ENCODE data around the gene NFIB. TPM values are rescaled to one million over a fixed set of nuclear protein-coding genes. Genes with fewer than 3 reads are reported as not detected.

The NFIB gene
- total and polyA plus RNA-seq, 2 of the 13 experiments (the other 11 are each of a cell fraction or from before 2014, with no cell fraction given), result 0.98 to 4.6 TPM

GRCh38 chr9:14170973-14171596 lies 142.9 kb downstream of the NFIB start:
- POLR2A ChIA-PET, result no interaction called here
- BruUV-seq (replicated peaks), result no TSS peak
- TF ChIP-seq ZNF512B (CRISPR knock-in tag; IDR thresholded peaks at IDR 0.05; ENCODE audit: borderline replicate concordance) (no peak), GMEB2 (CRISPR knock-in tag; IDR thresholded peaks at IDR 0.05; ENCODE audit: low read depth) (no peak), TIGD3 (CRISPR knock-in tag; IDR thresholded peaks at IDR 0.05; ENCODE audit: borderline replicate concordance) (no peak), SPEN (CRISPR knock-in tag; IDR thresholded peaks at IDR 0.05; ENCODE audit: low read depth) (no peak), NFIB (CRISPR knock-in tag; IDR thresholded peaks at IDR 0.05; ENCODE audit: borderline replicate concordance) (no peak), ELF4 (CRISPR knock-in tag; IDR thresholded peaks at IDR 0.05; ENCODE audit: borderline replicate concordance) (no peak), ZNF547 (CRISPR knock-in tag; IDR thresholded peaks at IDR 0.05) (no peak)
- H4K20me1 ChIP-seq (ENCODE audit: insufficient read depth, low read length), result no peaks in the 10 kb centered on the region
- no peaks in the 10 kb centered on the region for H3K36me3 ChIP-seq (replicated peaks in 1 of 2; ENCODE audit: control insufficient read depth in 1 of 2, insufficient read depth in 2 of 2, low read length in 2 of 2)
- H3K79me2 ChIP-seq (ENCODE audit: insufficient read depth, low read length), result no peaks in the 10 kb centered on the region
- H3K4me3 ChIP-seq (replicated peaks in 1 of 3; ENCODE audit: insufficient read depth in 1 of 3, low read depth in 2 of 3, low read length in 3 of 3), result no peak overlapping the region
- no peak overlapping the region for H3K27ac ChIP-seq (ENCODE audit: extremely low read length, insufficient read depth, low read length)
- FAIRE-seq, result no peak
- H3K9ac ChIP-seq (ENCODE audit: insufficient read depth, low read depth, low read length), result no peak overlapping the region
- H3K4me1 ChIP-seq (ENCODE audit: insufficient read depth, low read length), result no peaks in the 10 kb centered on the region
- in situ Hi-C loops (cut with HindIII; ENCODE audit: extremely low pct_ligation_motif_present, low pct_unique_long_range_greater_than_20kb) (no loop called here), intact Hi-C loops (cut with micrococcal nuclease; ENCODE audit: unreplicated experiment) (no loop called here)
- H3K27me3 ChIP-seq (ENCODE audit: control insufficient read depth in 1 of 2, insufficient read depth in 2 of 2, low read length in 2 of 2), result no peaks in the 10 kb centered on the region
- no peaks in the 10 kb centered on the region for H3K9me3 ChIP-seq (ENCODE audit: low read length)
- no peak overlapping the region for H3K4me2 ChIP-seq (ENCODE audit: low read depth, low read length)
- no peak for DNase-seq (ENCODE audit: low spot score)
- 49% methylated on average over 5 of the region's 5 CpGs for WGBS (ENCODE audit: low lambda C conversion rate)
- H2AFZ ChIP-seq (ENCODE audit: low read length), result no peak overlapping the region
- no peak for ATAC-seq
- CTCF ChIA-PET (ENCODE audit: low intra/inter-chr PET ratio, low total read pairs), result no interaction called here

All from HepG2 (cell line).